ENCODE data around the gene OVOL3. TPM values are rescaled to one million over a fixed set of nuclear protein-coding genes. Genes with fewer than 3 reads are reported as not detected.
"Not testable (repeated sequence)": the region's sequence is repeated elsewhere in the genome, so short reads cannot be mapped to it uniquely, and the experiment has no call there.

Gene OVOL3
- not detected for total RNA-seq
- polyA plus RNA-seq (ENCODE audit: insufficient read length in 6 of 6): under 1 TPM in 2 of 6 donors, not detected in 4; 0.27 to 0.34 TPM
- long read RNA-seq, donor 1: 0 reads
- long read RNA-seq, donor 2: 0 reads
- long read RNA-seq, donor 3: 0 reads
- long read RNA-seq, donor 4: 0 reads
- long read RNA-seq, donor 5: 0 reads
- long read RNA-seq, donor 6: 0 reads
- long read RNA-seq, donor 7: 0 reads
- long read RNA-seq, donor 8: 0 reads
- long read RNA-seq, donor 9: 0 reads
- long read RNA-seq, donor 10: 0 reads
- long read RNA-seq, donor 11: 0 reads
- long read RNA-seq, donor 12: 0 reads

- no peak for ATAC-seq
- Histone ChIP-seq H3K9me3 (no peaks in the 10 kb centered on the region), H3K4me1 (peaks cover 4 to 18% of the 10 kb centered on the region in 2 donors), H3K27me3 (no peaks in the 10 kb centered on the region), H3K27ac (no peak within 1 kb of the TSS), H3K4me3 (no peak within 1 kb of the TSS), H3K36me3 (peaks cover 0 to 41% of the 10 kb centered on the region in 2 donors)
- TF ChIP-seq CTCF (IDR thresholded peaks at IDR 0.05): no peak
- intact Hi-C loops (cut with DNase I): no loop called here
- DNase-seq: no peak
Observed at GRCh38 chr19:36110487-36111199, at the start of gene OVOL3. OVOL3 (plus strand) TSS chr19:36111143; CDS start chr19:36111203, 60 bp downstream.

GRCh38 chr19:36061367-36061766 lies 49.6 kb upstream of the OVOL3 start:
- Histone ChIP-seq H3K27me3 (no peaks in the 10 kb centered on the region), H3K36me3 (peaks cover 0 to 15% of the 10 kb centered on the region in 2 donors), H3K4me3 (no peak overlapping the region), H3K27ac (no peak overlapping the region), H3K4me1 (no peaks in the 10 kb centered on the region), H3K9me3 (no peaks in the 10 kb centered on the region)
- intact Hi-C loops (cut with DNase I): no loop called here
- TF ChIP-seq CTCF (IDR thresholded peaks at IDR 0.05): no peak
- DNase-seq: no peak
- ATAC-seq: no peak

GRCh38 chr19:36064826-36065225 lies 46.1 kb upstream of the OVOL3 start:
- Histone ChIP-seq H3K36me3 (peaks cover 0 to 33% of the 10 kb centered on the region in 2 donors), H3K9me3 (no peaks in the 10 kb centered on the region), H3K4me3 (no peak overlapping the region), H3K4me1 (no peaks in the 10 kb centered on the region), H3K27me3 (no peaks in the 10 kb centered on the region), H3K27ac (no peak overlapping the region)
- ATAC-seq (no peak), DNase-seq (no peak)
- no peak for TF ChIP-seq CTCF (IDR thresholded peaks at IDR 0.05)
- intact Hi-C loops (cut with DNase I): no loop called here

- Histone ChIP-seq H3K27me3 (no peaks in the 10 kb centered on the region), H3K4me1 (no peaks in the 10 kb centered on the region), H3K27ac (no peak overlapping the region), H3K4me3 (no peak overlapping the region), H3K9me3 (no peaks in the 10 kb centered on the region), H3K36me3 (peaks cover 0 to 25% of the 10 kb centered on the region in 2 donors)
- intact Hi-C loops (cut with DNase I): no loop called here
- DNase-seq (no peak), ATAC-seq (no peak)
- no peak for TF ChIP-seq CTCF (IDR thresholded peaks at IDR 0.05)
Observed at GRCh38 chr19:36067681-36068080, 43.3 kb upstream of the OVOL3 start.

- DNase-seq; H3K27me3 ChIP-seq; H3K9me3 ChIP-seq; H3K27ac ChIP-seq; H3K4me3 ChIP-seq; intact Hi-C loops (cut with DNase I); H3K4me1 ChIP-seq; ATAC-seq: not testable (repeated sequence)
- H3K36me3 ChIP-seq: peaks cover 0 to 34% of the 10 kb centered on the region in 2 donors
Observed at GRCh38 chr19:36068810-36069499, 42.0 kb upstream of the OVOL3 start.

Measured in left lung (tissue), 14 donors.